Liver (tissue), 9 donors: ENCODE data around the gene MAP3K8. TPM values are rescaled to one million over a fixed set of nuclear protein-coding genes. Genes with fewer than 3 reads are reported as not detected.
A peak's percentile ranks its signal among the peaks of the same experiment; 100 is the strongest.

Experiments
- DNase-seq: peaks from one replicate; pipeline ENCODE4 v3.0.0-alpha.2; 2017; ENCODE audit warnings: low spot score
- H3K27ac ChIP-seq, 2 donors: one replicate each; pipeline ENCODE4 v1.7.0; 2013; ENCODE audit warnings: inconsistent platforms in 2 of 2, low read length in 2 of 2, control low read depth in 1 of 2, low read depth in 1 of 2, mild to moderate bottlenecking in 1 of 2
- H3K27me3 ChIP-seq, 4 donors: one replicate each; pipeline versions ENCODE4 v1.6.1 to v1.7.0; 2013; ENCODE audit warnings: low read length in 3 of 4, inconsistent platforms in 1 of 4, mild to moderate bottlenecking in 1 of 4, moderate library complexity in 1 of 4; ENCODE audit not compliant: control insufficient read depth in 4 of 4, insufficient read depth in 4 of 4
- H3K36me3 ChIP-seq, 4 donors: one replicate each; pipeline versions ENCODE4 v1.6.1 to v1.7.0; 2013; ENCODE audit warnings: low read length in 3 of 4, mild to moderate bottlenecking in 3 of 4, low read depth in 1 of 4, moderate library complexity in 1 of 4; ENCODE audit not compliant: control insufficient read depth in 4 of 4, insufficient read depth in 3 of 4
- H3K4me1 ChIP-seq, 4 donors: one replicate each; pipeline versions ENCODE4 v1.6.1 to v1.7.0; 2013; ENCODE audit warnings: low read length in 3 of 4, mild to moderate bottlenecking in 3 of 4, moderate library complexity in 1 of 4; ENCODE audit not compliant: control insufficient read depth in 4 of 4, insufficient read depth in 4 of 4
- H3K4me3 ChIP-seq, 3 donors: one replicate each; pipeline versions ENCODE4 v1.6.1 to v1.7.0; 2013; ENCODE audit warnings: low read length in 3 of 3, control low read depth in 1 of 3, low read depth in 1 of 3, mild to moderate bottlenecking in 1 of 3
- H3K9ac ChIP-seq, 2 donors: one replicate each; pipeline ENCODE4 v1.7.0; 2013; ENCODE audit warnings: low read length in 2 of 2, mild to moderate bottlenecking in 2 of 2, moderate library complexity in 2 of 2, control low read depth in 1 of 2, low read depth in 1 of 2
- H3K9me3 ChIP-seq, 4 donors: one replicate each; pipeline versions ENCODE4 v1.6.1 to v1.7.0; 2013; ENCODE audit warnings: low read length in 3 of 4; ENCODE audit not compliant: control insufficient read depth in 4 of 4
- CTCF ChIP-seq: fragments of 150-350 bp; IDR thresholded peaks from 2 replicates; pipeline ENCODE4 v1.5.1; 2017; ENCODE audit warnings: improper control_type of control experiment, low read depth, low read length; ENCODE audit not compliant: missing input control
- EGR1 ChIP-seq, 2 donors: IDR thresholded peaks; 2 replicates each; pipeline ENCODE4 v1.6.1; 2016 to 2018; ENCODE audit warnings: antibody characterized with exemption in 2 of 2, low read depth in 2 of 2
- FOXA1 ChIP-seq: IDR thresholded peaks from 2 replicates; pipeline ENCODE4 v1.6.1; 2016; ENCODE audit warnings: antibody characterized with exemption
- FOXA2 ChIP-seq: IDR thresholded peaks from 2 replicates; pipeline ENCODE4 v1.6.1; 2016; ENCODE audit warnings: antibody characterized with exemption
- GABPA ChIP-seq, 2 donors: IDR thresholded peaks in 1 of 2; conservative IDR thresholded peaks in 1 of 2; 2 replicates each; pipeline ENCODE4 v1.6.1; 2016; ENCODE audit warnings: antibody characterized with exemption in 2 of 2, mild to moderate bottlenecking in 1 of 2, moderate library complexity in 1 of 2
- HNF4A ChIP-seq, 2 donors: conservative IDR thresholded peaks; 2 replicates each; pipeline ENCODE4 v1.6.1; 2016; ENCODE audit warnings: antibody characterized with exemption in 2 of 2, mild to moderate bottlenecking in 2 of 2
- HNF4G ChIP-seq: IDR thresholded peaks from 2 replicates; pipeline ENCODE4 v1.6.1; 2016; ENCODE audit warnings: antibody characterized with exemption
- JUND ChIP-seq, 2 donors: IDR thresholded peaks; 2 replicates each; pipeline ENCODE4 v1.6.1; 2016; ENCODE audit warnings: antibody characterized with exemption in 2 of 2
- NR2F2 ChIP-seq: IDR thresholded peaks from 2 replicates; pipeline ENCODE4 v1.6.1; 2016; ENCODE audit warnings: antibody characterized with exemption
- RAD21 ChIP-seq, 2 donors: IDR thresholded peaks; 2 replicates each; pipeline ENCODE4 v1.6.1; 2016; ENCODE audit warnings: antibody characterized with exemption in 2 of 2, mild to moderate bottlenecking in 2 of 2
- RXRA ChIP-seq, 2 donors: IDR thresholded peaks; 2 replicates each; pipeline ENCODE4 v1.6.1; 2017 to 2018; ENCODE audit warnings: antibody characterized with exemption in 2 of 2, mild to moderate bottlenecking in 1 of 2
- SP1 ChIP-seq: IDR thresholded peaks from 2 replicates; pipeline ENCODE4 v1.6.1; 2018; ENCODE audit warnings: antibody characterized with exemption, mild to moderate bottlenecking
- TAF1 ChIP-seq: conservative IDR thresholded peaks from 2 replicates; pipeline ENCODE4 v1.6.1; 2016; ENCODE audit warnings: antibody characterized with exemption, mild to moderate bottlenecking
- YY1 ChIP-seq: IDR thresholded peaks from 2 replicates; pipeline ENCODE4 v1.6.1; 2016; ENCODE audit warnings: antibody characterized with exemption, mild to moderate bottlenecking
- WGBS: extraction: QIAGEN DNeasy Blood & Tissue Kit; methylation state at CpG from one replicate; pipeline ENCODE4 v1.1.7; 2013; 5-methylcytosine and 5-hydroxymethylcytosine counted together
- polyA plus RNA-seq, 2 donors: library from polyadenylated mRNA; stranded (reverse) in 1 of 2; unstranded in 1 of 2; fragments of 200-250 nt in 1 of 2; fragments of >200 nt in 1 of 2; fragmentation: Nextera tagmentation in 1 of 2; extraction: Ambion mirVana in 1 of 2; gene quantifications; one replicate each; pipeline versions ENCODE4 v1.2.1 to v1.2.3, GENCODE V29; 2013 to 2015
- total RNA-seq, 2 donors: library from RNA; depleted of rRNA; stranded (reverse); fragments of >200 nt; gene quantifications; one replicate each; pipeline ENCODE4 v1.2.3, GENCODE V29; 2014
- TF ChIP-seq, protein P1 (sequence below): IDR thresholded peaks from 2 replicates; pipeline ENCODE4 v1.6.1; 2016; ENCODE audit warnings: antibody characterized with exemption, mild to moderate bottlenecking
- TF ChIP-seq, protein P2 (sequence below): IDR thresholded peaks from 2 replicates; pipeline ENCODE4 v1.6.1; 2016; ENCODE audit warnings: antibody characterized with exemption
- TF ChIP-seq, protein P3 (sequence below): IDR thresholded peaks from 2 replicates; pipeline ENCODE4 v1.6.1; 2016; ENCODE audit warnings: antibody characterized with exemption
- donor health status: healthy.
- donor health status: healthy.
- donor health status: healthy.
- donor health status: healthy.
- donor health status: healthy.

Gene MAP3K8
- total and polyA plus RNA-seq, 4 donors, result 2.1 to 11.4 (median 6.1) TPM

DNA sequence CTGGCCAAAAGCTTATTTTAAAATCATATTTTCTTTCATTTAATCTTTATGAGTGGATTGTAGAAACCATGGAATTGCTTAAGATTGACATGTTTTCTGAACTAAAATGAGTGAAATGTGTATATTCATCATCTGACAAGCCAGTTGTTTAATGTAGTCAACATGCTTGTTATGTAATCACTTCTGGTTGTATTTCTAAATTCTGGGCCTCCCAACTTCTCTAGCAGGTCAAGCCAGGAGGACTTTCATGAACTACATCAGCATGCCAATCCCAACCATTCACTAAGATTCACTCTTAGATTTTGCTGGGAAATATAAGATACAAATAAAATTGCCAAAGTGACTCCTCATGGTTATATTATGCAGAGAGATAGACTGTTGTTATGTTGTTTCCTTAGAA, 21.1 kb upstream of the MAP3K8 start:
- DNase-seq, result no peak

GRCh38 chr10:30413996-30414576, 19.9 kb upstream of the MAP3K8 start:
- Histone ChIP-seq H3K27me3 (no peaks in the 10 kb centered on the region), H3K9ac (no peak overlapping the region), H3K9me3 (no peaks in the 10 kb centered on the region), H3K4me1 (peaks cover 0 to 7% (median 0%) of the 10 kb centered on the region in 4 donors), H3K4me3 (no peak overlapping the region), H3K27ac (no peak overlapping the region), H3K36me3 (no peaks in the 10 kb centered on the region)
- WGBS, result 24% methylated on average over 3 of the region's 3 CpGs
- DNase-seq, result no peak
- TF ChIP-seq, protein P1, sequence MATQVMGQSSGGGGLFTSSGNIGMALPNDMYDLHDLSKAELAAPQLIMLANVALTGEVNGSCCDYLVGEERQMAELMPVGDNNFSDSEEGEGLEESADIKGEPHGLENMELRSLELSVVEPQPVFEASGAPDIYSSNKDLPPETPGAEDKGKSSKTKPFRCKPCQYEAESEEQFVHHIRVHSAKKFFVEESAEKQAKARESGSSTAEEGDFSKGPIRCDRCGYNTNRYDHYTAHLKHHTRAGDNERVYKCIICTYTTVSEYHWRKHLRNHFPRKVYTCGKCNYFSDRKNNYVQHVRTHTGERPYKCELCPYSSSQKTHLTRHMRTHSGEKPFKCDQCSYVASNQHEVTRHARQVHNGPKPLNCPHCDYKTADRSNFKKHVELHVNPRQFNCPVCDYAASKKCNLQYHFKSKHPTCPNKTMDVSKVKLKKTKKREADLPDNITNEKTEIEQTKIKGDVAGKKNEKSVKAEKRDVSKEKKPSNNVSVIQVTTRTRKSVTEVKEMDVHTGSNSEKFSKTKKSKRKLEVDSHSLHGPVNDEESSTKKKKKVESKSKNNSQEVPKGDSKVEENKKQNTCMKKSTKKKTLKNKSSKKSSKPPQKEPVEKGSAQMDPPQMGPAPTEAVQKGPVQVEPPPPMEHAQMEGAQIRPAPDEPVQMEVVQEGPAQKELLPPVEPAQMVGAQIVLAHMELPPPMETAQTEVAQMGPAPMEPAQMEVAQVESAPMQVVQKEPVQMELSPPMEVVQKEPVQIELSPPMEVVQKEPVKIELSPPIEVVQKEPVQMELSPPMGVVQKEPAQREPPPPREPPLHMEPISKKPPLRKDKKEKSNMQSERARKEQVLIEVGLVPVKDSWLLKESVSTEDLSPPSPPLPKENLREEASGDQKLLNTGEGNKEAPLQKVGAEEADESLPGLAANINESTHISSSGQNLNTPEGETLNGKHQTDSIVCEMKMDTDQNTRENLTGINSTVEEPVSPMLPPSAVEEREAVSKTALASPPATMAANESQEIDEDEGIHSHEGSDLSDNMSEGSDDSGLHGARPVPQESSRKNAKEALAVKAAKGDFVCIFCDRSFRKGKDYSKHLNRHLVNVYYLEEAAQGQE, result no peak
- TF ChIP-seq NR2F2, result no peak
- no peak for TF ChIP-seq EGR1 (IDR thresholded peaks at IDR 0.05; ENCODE audit: low read depth in 2 of 2)
- TF ChIP-seq RXRA (IDR thresholded peaks at IDR 0.05), result peak; percentile 9 to 17
- TF ChIP-seq SP1, result no peak
- TF ChIP-seq RAD21 (IDR thresholded peaks at IDR 0.05), result peak; percentile 93 to 95
- TF ChIP-seq HNF4A (conservative IDR thresholded peaks at IDR 0.05), result peak in 1 of 2 donors; percentile 4
- no peak for TF ChIP-seq GABPA (IDR thresholded peaks at IDR 0.05 in 1 of 2, conservative IDR thresholded peaks at IDR 0.05 in 1 of 2)
- TF ChIP-seq YY1, result peak; percentile 20
- TF ChIP-seq, protein P2, sequence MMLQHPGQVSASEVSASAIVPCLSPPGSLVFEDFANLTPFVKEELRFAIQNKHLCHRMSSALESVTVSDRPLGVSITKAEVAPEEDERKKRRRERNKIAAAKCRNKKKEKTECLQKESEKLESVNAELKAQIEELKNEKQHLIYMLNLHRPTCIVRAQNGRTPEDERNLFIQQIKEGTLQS, result peak; percentile 33
- no peak for TF ChIP-seq FOXA1
- no peak for TF ChIP-seq JUND (IDR thresholded peaks at IDR 0.05)
- TF ChIP-seq CTCF, result peak; percentile 95

More for the DNA sequence above, 21.1 kb upstream of the MAP3K8 start:
- Histone ChIP-seq H3K4me3 (no peak overlapping the region), H3K9me3 (no peaks in the 10 kb centered on the region), H3K9ac (no peak overlapping the region), H3K27me3 (no peaks in the 10 kb centered on the region), H3K36me3 (no peaks in the 10 kb centered on the region), H3K27ac (no peak overlapping the region), H3K4me1 (peaks cover 0 to 3% (median 0%) of the 10 kb centered on the region in 4 donors)
- no peak for TF ChIP-seq JUND (IDR thresholded peaks at IDR 0.05)
- TF ChIP-seq HNF4A (conservative IDR thresholded peaks at IDR 0.05), result no peak
- TF ChIP-seq TAF1, result no peak
- TF ChIP-seq FOXA1, result no peak
- TF ChIP-seq, protein P2, result no peak
- TF ChIP-seq FOXA2, result no peak
- no peak for TF ChIP-seq EGR1 (IDR thresholded peaks at IDR 0.05; ENCODE audit: low read depth in 2 of 2)
- no peak for TF ChIP-seq HNF4G
- no peak for TF ChIP-seq NR2F2
- TF ChIP-seq RAD21 (IDR thresholded peaks at IDR 0.05), result no peak
- TF ChIP-seq GABPA (IDR thresholded peaks at IDR 0.05 in 1 of 2, conservative IDR thresholded peaks at IDR 0.05 in 1 of 2), result no peak
- TF ChIP-seq, protein P3, sequence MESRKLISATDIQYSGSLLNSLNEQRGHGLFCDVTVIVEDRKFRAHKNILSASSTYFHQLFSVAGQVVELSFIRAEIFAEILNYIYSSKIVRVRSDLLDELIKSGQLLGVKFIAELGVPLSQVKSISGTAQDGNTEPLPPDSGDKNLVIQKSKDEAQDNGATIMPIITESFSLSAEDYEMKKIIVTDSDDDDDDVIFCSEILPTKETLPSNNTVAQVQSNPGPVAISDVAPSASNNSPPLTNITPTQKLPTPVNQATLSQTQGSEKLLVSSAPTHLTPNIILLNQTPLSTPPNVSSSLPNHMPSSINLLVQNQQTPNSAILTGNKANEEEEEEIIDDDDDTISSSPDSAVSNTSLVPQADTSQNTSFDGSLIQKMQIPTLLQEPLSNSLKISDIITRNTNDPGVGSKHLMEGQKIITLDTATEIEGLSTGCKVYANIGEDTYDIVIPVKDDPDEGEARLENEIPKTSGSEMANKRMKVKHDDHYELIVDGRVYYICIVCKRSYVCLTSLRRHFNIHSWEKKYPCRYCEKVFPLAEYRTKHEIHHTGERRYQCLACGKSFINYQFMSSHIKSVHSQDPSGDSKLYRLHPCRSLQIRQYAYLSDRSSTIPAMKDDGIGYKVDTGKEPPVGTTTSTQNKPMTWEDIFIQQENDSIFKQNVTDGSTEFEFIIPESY, result no peak
- TF ChIP-seq, protein P1, result no peak
- no peak for TF ChIP-seq YY1
- TF ChIP-seq SP1, result no peak
